BLaER1 treated with 17β-estradiol and CSF1 and Interleukin-3, amounts not matched to agents 10 nM and 100 nM (cell line): Measurements from ENCODE around the gene SLC9C1.

Experiments used
- H3K27ac ChIP-seq, 11 experiments: shearing (Covaris generic); formaldehyde crosslinking; 2 replicates each; pipeline ENCODE4 v1.8.1; 2022
- H3K27me3 ChIP-seq, 11 experiments: shearing (Covaris generic); formaldehyde crosslinking; 2 replicates each; pipeline ENCODE4 v1.8.1; 2022
- H3K36me3 ChIP-seq, 11 experiments: shearing (Covaris generic); formaldehyde crosslinking; 2 replicates each; pipeline ENCODE4 v1.8.1; 2022
- H3K4me1 ChIP-seq, 10 experiments: shearing (Covaris generic); formaldehyde crosslinking; 2 replicates each; pipeline ENCODE4 v1.8.1; 2022
- H3K4me2 ChIP-seq, 11 experiments: shearing (Covaris generic); formaldehyde crosslinking; 2 replicates each; pipeline ENCODE4 v1.8.1; 2022
- H3K4me3 ChIP-seq, 10 experiments: shearing (Covaris generic); formaldehyde crosslinking; 2 replicates each; pipeline ENCODE4 v1.8.1; 2022
- H3K9ac ChIP-seq, 11 experiments: shearing (Covaris generic); formaldehyde crosslinking; 2 replicates each; pipeline ENCODE4 v1.8.1; 2022
- H3K9me3 ChIP-seq, 11 experiments: shearing (Covaris generic); formaldehyde crosslinking; replicated peaks in 1 of 11; 2 replicates each; pipeline ENCODE4 v1.8.1; 2022
- H4K20me1 ChIP-seq, 11 experiments: shearing (Covaris generic); formaldehyde crosslinking; 2 replicates each; pipeline ENCODE4 v1.8.1; 2022
- Cebpa-rat ChIP-seq, 11 experiments: shearing (Covaris generic); IDR thresholded peaks; 2 replicates each; pipeline ENCODE4 v1.8.1; 2022

Gene SLC9C1

GRCh38 chr3:112109322-112109721, 184.7 kb downstream of the SLC9C1 start:
- Histone ChIP-seq H3K4me3 (no peak overlapping the region), H3K27me3 (peaks cover 0 to 9% (median 0%) of the 10 kb centered on the region in 11 experiments; a peak in 1 of 22 replicates), H3K9ac (no peak overlapping the region), H3K27ac (no peak overlapping the region), H4K20me1 (no peaks in the 10 kb centered on the region), H3K4me2 (no peak overlapping the region), H3K9me3 (no peaks in the 10 kb centered on the region), H3K36me3 (no peaks in the 10 kb centered on the region), H3K4me1 (peaks cover 0 to 40% (median 20%) of the 10 kb centered on the region in 10 experiments; a peak in 15 of 20 replicates)
- TF ChIP-seq Cebpa-rat (IDR thresholded peaks at IDR 0.05): no peak

GRCh38 chr3:112104774-112105173, 189.2 kb downstream of the SLC9C1 start:
- H3K9me3 ChIP-seq: peaks cover 0 to 14% (median 3%) of the 10 kb centered on the region in 11 experiments; a peak in 8 of 22 replicates
- no peaks in the 10 kb centered on the region for H4K20me1 ChIP-seq
- H3K36me3 ChIP-seq: no peaks in the 10 kb centered on the region
- no peak overlapping the region for H3K4me2 ChIP-seq
- H3K27me3 ChIP-seq: no peaks in the 10 kb centered on the region
- TF ChIP-seq Cebpa-rat (IDR thresholded peaks at IDR 0.05): no peak
- H3K4me1 ChIP-seq: peaks cover 0 to 9% (median 0%) of the 10 kb centered on the region in 10 experiments; a peak in 6 of 20 replicates
- H3K4me3 ChIP-seq: no peak overlapping the region
- H3K9ac ChIP-seq: no peak overlapping the region
- no peak overlapping the region for H3K27ac ChIP-seq

- Histone ChIP-seq H3K4me2 (no peak overlapping the region), H3K4me1 (peaks cover 0 to 16% (median 0%) of the 10 kb centered on the region in 10 experiments; a peak in 9 of 20 replicates), H3K9ac (no peak overlapping the region), H3K36me3 (no peaks in the 10 kb centered on the region), H3K4me3 (no peak overlapping the region), H3K27me3 (no peaks in the 10 kb centered on the region), H3K9me3 (peaks cover 0 to 40% (median 26%) of the 10 kb centered on the region in 11 experiments; a peak in 18 of 22 replicates), H3K27ac (no peak overlapping the region), H4K20me1 (no peaks in the 10 kb centered on the region)
- no peak for TF ChIP-seq Cebpa-rat (IDR thresholded peaks at IDR 0.05)
Measured at GRCh38 chr3:112101916-112102315, 192.1 kb downstream of the SLC9C1 start.

GRCh38 chr3:112097378-112097777, 196.6 kb downstream of the SLC9C1 start:
- Histone ChIP-seq H3K4me2 (no peak overlapping the region), H3K27me3 (peaks cover 0 to 9% (median 0%) of the 10 kb centered on the region in 11 experiments; a peak in 1 of 22 replicates), H3K9me3 (peaks cover 6 to 54% (median 44%) of the 10 kb centered on the region in 11 experiments; a peak in 19 of 22 replicates), H3K4me1 (peaks cover 10 to 19% (median 11%) of the 10 kb centered on the region in 10 experiments), H3K27ac (no peak overlapping the region), H3K9ac (no peak overlapping the region), H4K20me1 (no peaks in the 10 kb centered on the region), H3K4me3 (no peak overlapping the region), H3K36me3 (no peaks in the 10 kb centered on the region)
- TF ChIP-seq Cebpa-rat (IDR thresholded peaks at IDR 0.05): no peak

GRCh38 chr3:112096176-112096575, 197.8 kb downstream of the SLC9C1 start:
- H3K9me3 ChIP-seq: peaks cover 6 to 54% (median 44%) of the 10 kb centered on the region in 11 experiments; a peak in 19 of 22 replicates
- no peak overlapping the region for H3K27ac ChIP-seq
- no peak overlapping the region for H3K4me3 ChIP-seq
- no peaks in the 10 kb centered on the region for H3K36me3 ChIP-seq
- no peaks in the 10 kb centered on the region for H4K20me1 ChIP-seq
- H3K4me2 ChIP-seq: no peak overlapping the region
- peaks cover 19 to 31% (median 23%) of the 10 kb centered on the region in 10 experiments for H3K4me1 ChIP-seq
- no peak overlapping the region for H3K9ac ChIP-seq
- TF ChIP-seq Cebpa-rat (IDR thresholded peaks at IDR 0.05): no peak
- H3K27me3 ChIP-seq: peaks cover 0 to 9% (median 0%) of the 10 kb centered on the region in 11 experiments; a peak in 1 of 22 replicates

GRCh38 chr3:112095731-112096130, 198.3 kb downstream of the SLC9C1 start:
- TF ChIP-seq Cebpa-rat (IDR thresholded peaks at IDR 0.05): no peak
- H3K4me1 ChIP-seq: peaks cover 23 to 35% (median 27%) of the 10 kb centered on the region in 10 experiments
- H3K27me3 ChIP-seq: peaks cover 0 to 9% (median 0%) of the 10 kb centered on the region in 11 experiments; a peak in 1 of 22 replicates
- peaks cover 6 to 54% (median 44%) of the 10 kb centered on the region in 11 experiments; a peak in 19 of 22 replicates for H3K9me3 ChIP-seq
- no peaks in the 10 kb centered on the region for H3K36me3 ChIP-seq
- no peak overlapping the region for H3K4me3 ChIP-seq
- no peak overlapping the region for H3K27ac ChIP-seq
- H3K9ac ChIP-seq: no peak overlapping the region
- H3K4me2 ChIP-seq: no peak overlapping the region
- H4K20me1 ChIP-seq: 0 out of 22 replicates have a peak, but pooled peaks cover 0 to under 1% (median 0%) of the 10 kb centered on the region in 11 experiments

GRCh38 chr3:112093180-112093522, 200.9 kb downstream of the SLC9C1 start:
- Histone ChIP-seq H3K27ac (peak overlapping the region in 6 of 11 experiments; percentile 21 to 49 (median 38); a peak in 9 of 22 replicates), H4K20me1 (0 out of 22 replicates have a peak, but pooled peaks cover 0 to 10% (median 0%) of the 10 kb centered on the region in 11 experiments), H3K9ac (0 out of 22 replicates have a peak overlapping the region, but pooled peaks of 1 of the 11 experiments have one; percentile 11), H3K4me2 (peak overlapping the region; percentile 56 to 82 (median 73)), H3K4me3 (no peak overlapping the region), H3K27me3 (peaks cover 3 to 30% (median 13%) of the 10 kb centered on the region in 11 experiments; a peak in 20 of 22 replicates), H3K9me3 (peaks cover 6 to 34% (median 18%) of the 10 kb centered on the region in 11 experiments; a peak in 19 of 22 replicates), H3K4me1 (peaks cover 31 to 38% (median 35%) of the 10 kb centered on the region in 10 experiments), H3K36me3 (no peaks in the 10 kb centered on the region)
- TF ChIP-seq Cebpa-rat (IDR thresholded peaks at IDR 0.05): no peak

GRCh38 chr3:112092496-112093179, 201.4 kb downstream of the SLC9C1 start:
- Histone ChIP-seq H3K4me1 (peaks cover 31 to 38% (median 35%) of the 10 kb centered on the region in 10 experiments), H3K9ac (peak overlapping the region in 3 of 11 experiments; percentile 11 to 16 (median 13); a peak in 1 of 22 replicates), H4K20me1 (0 out of 22 replicates have a peak, but pooled peaks cover 0 to 10% (median 0%) of the 10 kb centered on the region in 11 experiments), H3K27me3 (peaks cover 8 to 35% (median 18%) of the 10 kb centered on the region in 11 experiments), H3K9me3 (peaks cover 6 to 29% (median 13%) of the 10 kb centered on the region in 11 experiments; a peak in 18 of 22 replicates), H3K36me3 (no peaks in the 10 kb centered on the region), H3K4me2 (peak overlapping the region; percentile 56 to 82 (median 73)), H3K27ac (peak overlapping the region in 7 of 11 experiments; percentile 21 to 49 (median 33); a peak in 11 of 22 replicates), H3K4me3 (no peak overlapping the region)
- no peak for TF ChIP-seq Cebpa-rat (IDR thresholded peaks at IDR 0.05)
